NB4 (cell line): ENCODE results near the gene GCDH.

Source experiments
- DNase-seq: peaks from one replicate; pipeline ENCODE4 v3.0.0; 2010; ENCODE audit warnings: low read depth
- H3K4me3 ChIP-seq: one replicate; pipeline ENCODE4 v1.5.1; 2011; ENCODE audit warnings: mild to moderate bottlenecking, low read depth, low read length, moderate library complexity
- MAX ChIP-seq: IDR thresholded peaks from 2 replicates; pipeline ENCODE4 v1.6.1; 2011; ENCODE audit warnings: low read depth, low read length
- MYC ChIP-seq: IDR thresholded peaks from 2 replicates; pipeline ENCODE4 v1.6.1; 2011; ENCODE audit warnings: low read depth, low read length
- POLR2A ChIP-seq: IDR thresholded peaks from 2 replicates; pipeline ENCODE4 v1.6.1; 2011; ENCODE audit warnings: mild to moderate bottlenecking; ENCODE audit not compliant: insufficient read length; ENCODE audit errors: extremely low read depth
- TF ChIP-seq, protein P1 (sequence below): IDR thresholded peaks from one replicate; pipeline ENCODE4 v1.5.1; 2012; ENCODE audit warnings: low read depth, low read length

Gene GCDH

GRCh38 chr19:12940897-12941296, 49.9 kb downstream of the GCDH start:
- DNase-seq, result peak; percentile 54

GRCh38 chr19:12943437-12944044, 52.6 kb downstream of the GCDH start:
- peak overlapping the region; percentile 100 for H3K4me3 ChIP-seq
- peak; percentile 20 for TF ChIP-seq POLR2A
- TF ChIP-seq, protein P1, sequence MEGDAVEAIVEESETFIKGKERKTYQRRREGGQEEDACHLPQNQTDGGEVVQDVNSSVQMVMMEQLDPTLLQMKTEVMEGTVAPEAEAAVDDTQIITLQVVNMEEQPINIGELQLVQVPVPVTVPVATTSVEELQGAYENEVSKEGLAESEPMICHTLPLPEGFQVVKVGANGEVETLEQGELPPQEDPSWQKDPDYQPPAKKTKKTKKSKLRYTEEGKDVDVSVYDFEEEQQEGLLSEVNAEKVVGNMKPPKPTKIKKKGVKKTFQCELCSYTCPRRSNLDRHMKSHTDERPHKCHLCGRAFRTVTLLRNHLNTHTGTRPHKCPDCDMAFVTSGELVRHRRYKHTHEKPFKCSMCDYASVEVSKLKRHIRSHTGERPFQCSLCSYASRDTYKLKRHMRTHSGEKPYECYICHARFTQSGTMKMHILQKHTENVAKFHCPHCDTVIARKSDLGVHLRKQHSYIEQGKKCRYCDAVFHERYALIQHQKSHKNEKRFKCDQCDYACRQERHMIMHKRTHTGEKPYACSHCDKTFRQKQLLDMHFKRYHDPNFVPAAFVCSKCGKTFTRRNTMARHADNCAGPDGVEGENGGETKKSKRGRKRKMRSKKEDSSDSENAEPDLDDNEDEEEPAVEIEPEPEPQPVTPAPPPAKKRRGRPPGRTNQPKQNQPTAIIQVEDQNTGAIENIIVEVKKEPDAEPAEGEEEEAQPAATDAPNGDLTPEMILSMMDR, result no peak
- peak; percentile 52 for DNase-seq

More at GRCh38 chr19:12940897-12941296, 49.9 kb downstream of the GCDH start:
- peak overlapping the region; percentile 100 for H3K4me3 ChIP-seq
- peak; percentile 2 for TF ChIP-seq POLR2A
- TF ChIP-seq, protein P1, result no peak

- peak overlapping the region; percentile 100 for H3K4me3 ChIP-seq
- peak; percentile 46 for DNase-seq
- TF ChIP-seq MYC, result no peak
- TF ChIP-seq MAX, result no peak
- no peak for TF ChIP-seq POLR2A
- TF ChIP-seq, protein P1, result no peak
These were observed 53.2 kb downstream of the GCDH start for GRCh38 chr19:12944104-12944674.

GRCh38 chr19:12945479-12946091, 54.6 kb downstream of the GCDH start, which contains the start of gene RAD23A:
Gene RAD23A (plus strand): TSS chr19:12945862. CDS start chr19:12945949, 87 bp downstream.
- DNase-seq, result peak; percentile 98
- H3K4me3 ChIP-seq, result peak within 1 kb of the TSS; percentile 100
- TF ChIP-seq MYC, result peak; percentile 97
- TF ChIP-seq, protein P1, result no peak
- peak; percentile 93 for TF ChIP-seq POLR2A
- peak; percentile 100 for TF ChIP-seq MAX

DNA sequence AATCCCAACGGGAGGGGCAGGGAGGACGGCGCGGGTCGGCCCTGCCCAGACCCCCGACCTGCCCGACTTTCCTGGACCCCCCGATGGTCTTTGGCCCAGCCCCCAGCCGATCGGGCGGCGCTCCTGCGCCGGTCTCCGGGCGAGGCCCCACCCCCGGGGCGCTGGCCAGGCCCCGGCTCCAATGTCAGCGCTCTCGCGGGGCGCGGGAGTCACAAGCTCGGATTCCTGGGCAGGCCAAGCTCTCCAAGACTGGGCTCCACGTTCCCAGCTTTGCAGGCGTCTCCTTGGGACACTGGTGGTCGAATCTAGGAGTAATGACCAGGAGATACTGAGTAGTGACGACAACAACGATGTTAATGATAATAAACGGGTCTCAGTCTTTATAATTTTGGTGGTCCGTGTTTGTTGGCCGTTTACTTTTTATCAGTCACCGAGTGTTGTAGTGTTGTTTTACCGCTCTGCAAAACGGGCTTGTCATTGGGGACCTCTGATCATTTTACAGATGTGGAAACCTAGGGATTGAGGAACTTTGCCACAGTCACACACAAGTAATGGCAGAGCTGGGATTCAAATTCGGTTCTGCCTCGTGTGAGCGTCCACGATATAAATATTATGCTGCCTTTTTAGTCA, 55.2 kb downstream of the GCDH start:
- peak overlapping the region; percentile 96 for H3K4me3 ChIP-seq
- DNase-seq, result peak; percentile 87
- TF ChIP-seq, protein P1, result no peak
- TF ChIP-seq MYC (no peak), POLR2A (no peak), MAX (no peak)
